GM12878 (cell line): ENCODE measurements around the gene SOWAHD. TPM values are rescaled to one million over a fixed set of nuclear protein-coding genes. Genes with fewer than 3 reads are reported as not detected.

Experiments used
- BACH1 ChIP-seq: fragments of 450-650 bp; IDR thresholded peaks from 2 replicates; pipeline ENCODE4 v1.6.1; 2017; ENCODE audit warnings: mild to moderate bottlenecking, borderline replicate concordance
- BCLAF1 ChIP-seq: fragments of 450-650 bp; IDR thresholded peaks from 2 replicates; pipeline ENCODE4 v1.6.1; 2017; ENCODE audit warnings: antibody characterized with exemption, mild to moderate bottlenecking, moderate library complexity
- CUX1 ChIP-seq: IDR thresholded peaks from 2 replicates; pipeline ENCODE4 v1.6.1; 2012; ENCODE audit warnings: improper control_type of control experiment, low read depth, low read length; ENCODE audit not compliant: insufficient replicate concordance
- HCFC1 ChIP-seq: fragments of 150-350 bp; IDR thresholded peaks from 2 replicates; pipeline ENCODE4 v1.6.1; 2014; ENCODE audit warnings: low read length
- KAT2A ChIP-seq: conservative IDR thresholded peaks from 2 replicates; pipeline ENCODE4 v1.6.1; 2011; ENCODE audit warnings: low read depth, low read length; ENCODE audit not compliant: control insufficient read depth
- LARP7 ChIP-seq: fragments of 450-650 bp; IDR thresholded peaks from 2 replicates; pipeline ENCODE4 v1.6.1; 2017; ENCODE audit warnings: mild to moderate bottlenecking
- MXI1 ChIP-seq: fragments of 150-350 bp; IDR thresholded peaks from 2 replicates; pipeline ENCODE4 v1.6.1; 2011; ENCODE audit warnings: low read depth, mild to moderate bottlenecking, inconsistent platforms, low read length, improper control_type of control experiment
- NFYB ChIP-seq: IDR thresholded peaks from 2 replicates; pipeline ENCODE4 v1.6.1; 2011; ENCODE audit warnings: low read depth, mild to moderate bottlenecking, low read length, improper control_type of control experiment, moderate library complexity; ENCODE audit not compliant: insufficient read depth
- NR2C1 ChIP-seq: fragments of 450-650 bp; IDR thresholded peaks from 2 replicates; pipeline ENCODE4 v1.6.1; 2017; ENCODE audit warnings: antibody characterized with exemption, mild to moderate bottlenecking, moderate library complexity
- NRF1 ChIP-seq: conservative IDR thresholded peaks from 2 replicates; pipeline ENCODE4 v1.6.1; 2011; ENCODE audit warnings: mild to moderate bottlenecking, low read depth, low read length, improper control_type of control experiment
- PAX8 ChIP-seq: fragments of 450-650 bp; IDR thresholded peaks from 2 replicates; pipeline ENCODE4 v1.6.1; 2017; ENCODE audit warnings: mild to moderate bottlenecking, moderate library complexity
- POLR2A ChIP-seq: IDR thresholded peaks from 2 replicates; pipeline ENCODE4 v1.6.1; 2011; ENCODE audit warnings: low read depth, mild to moderate bottlenecking, low read length
- POLR2AphosphoS2 ChIP-seq: IDR thresholded peaks from 2 replicates; pipeline ENCODE4 v1.6.1; 2011; ENCODE audit warnings: low read depth, mild to moderate bottlenecking, low read length, improper control_type of control experiment, moderate library complexity
- SMAD1 ChIP-seq: fragments of 450-650 bp; IDR thresholded peaks from 2 replicates; pipeline ENCODE4 v1.6.1; 2018; ENCODE audit warnings: mild to moderate bottlenecking, low read depth; ENCODE audit not compliant: partially characterized antibody
- SUZ12 ChIP-seq: fragments of 200-600 bp; sonication (generic); IDR thresholded peaks from one replicate; pipeline ENCODE4 v1.6.1; 2018; ENCODE audit warnings: antibody characterized with exemption, mild to moderate bottlenecking; ENCODE audit not compliant: unreplicated experiment
- TAF1 ChIP-seq: IDR thresholded peaks from 2 replicates; pipeline ENCODE4 v1.6.1; 2011; ENCODE audit warnings: mild to moderate bottlenecking, low read depth, low read length, borderline replicate concordance
- TARDBP ChIP-seq: IDR thresholded peaks from 2 replicates; pipeline ENCODE4 v1.6.1; 2016; ENCODE audit warnings: borderline replicate concordance
- YBX1 ChIP-seq: fragments of 450-650 bp; IDR thresholded peaks from 2 replicates; pipeline ENCODE4 v1.6.1; 2016; ENCODE audit warnings: antibody characterized with exemption
- YY1 ChIP-seq: IDR thresholded peaks from 2 replicates; pipeline ENCODE4 v1.6.1; 2011; ENCODE audit warnings: low read depth, mild to moderate bottlenecking, low read length
- ZBTB4 ChIP-seq: fragments of 450-650 bp; formaldehyde crosslinking; IDR thresholded peaks from 2 replicates; pipeline ENCODE4 v1.4.0; 2022; ENCODE audit warnings: mild to moderate bottlenecking, moderate library complexity
- ZNF274 ChIP-seq: IDR thresholded peaks from one replicate; pipeline ENCODE4 v1.8.0; 2011; ENCODE audit not compliant: insufficient read length, insufficient read depth
- polyA plus RNA-seq, 11 experiments: library from polyadenylated mRNA; depleted of rRNA in 4 of 11; unstranded in 6 of 11; stranded (reverse) in 5 of 11; fragments of >200 nt; fragmentation: Nextera tagmentation in 4 of 11; fragmentation: Illumina TruSeq in 1 of 11; extraction: Ambion mirVana in 4 of 11; extraction: Trizol in 1 of 11; gene quantifications; 1 replicate in 1 of 11; 2 replicates in 10 of 11; pipeline versions ENCODE4 v1.2.1 to v1.2.3, GENCODE V29; 2011 to 2016; ENCODE audit warnings: inconsistent platforms in 2 of 11, missing spikeins in 2 of 11, low read depth in 1 of 11
- total RNA-seq, 4 experiments: library from RNA; depleted of rRNA in 3 of 4; stranded (reverse); fragments of >200 nt in 3 of 4; fragmentation: Illumina TruSeq in 1 of 4; extraction: Trizol in 1 of 4; gene quantifications; 2 replicates each; pipeline versions ENCODE4 v1.2.1 to v1.2.3, GENCODE V29; 2013 to 2021

SOWAHD gene
- total and polyA plus RNA-seq, 10 of the 15 experiments (the other 5 are each of a cell fraction or from before 2014, with no cell fraction given) = 0.27 to 7.4 (median 2.6) TPM

- TF ChIP-seq BCLAF1 (no peak), TARDBP (no peak), NR2C1 (no peak), LARP7 (no peak), KAT2A (no peak), POLR2A (peak; percentile 51; the same call in 1 of the 2 replicates), SMAD1 (no peak), ZNF274 (no peak), YY1 (0 out of 2 replicates have a peak, but pooled peaks have one; percentile 21), CUX1 (no peak), MXI1 (no peak), NRF1 (no peak), SUZ12 (no peak), ZBTB4 (CRISPR knock-in tag) (0 out of 2 replicates have a peak, but pooled peaks have one; percentile 37), BACH1 (peak; percentile 59; the same call in 1 of the 2 replicates), POLR2AphosphoS2 (no peak), HCFC1 (no peak), NFYB (no peak), PAX8 (no peak), TAF1 (no peak), YBX1 (no peak)
Measured at GRCh38 chrX:119784747-119785446, 26.5 kb downstream of the SOWAHD start (continued).
